22Rv1 (cell line): ENCODE measurements around the gene TCF4.

Experiments used
- CTCF ChIP-seq: fragments of 450-650 bp; IDR thresholded peaks from 2 replicates; pipeline ENCODE4 v1.5.1; 2017; ENCODE audit warnings: mild to moderate bottlenecking
- ZFX ChIP-seq: fragments of 450-650 bp; IDR thresholded peaks from 2 replicates; pipeline ENCODE4 v1.6.1; 2017; ENCODE audit warnings: antibody characterized with exemption, borderline replicate concordance

DNA sequence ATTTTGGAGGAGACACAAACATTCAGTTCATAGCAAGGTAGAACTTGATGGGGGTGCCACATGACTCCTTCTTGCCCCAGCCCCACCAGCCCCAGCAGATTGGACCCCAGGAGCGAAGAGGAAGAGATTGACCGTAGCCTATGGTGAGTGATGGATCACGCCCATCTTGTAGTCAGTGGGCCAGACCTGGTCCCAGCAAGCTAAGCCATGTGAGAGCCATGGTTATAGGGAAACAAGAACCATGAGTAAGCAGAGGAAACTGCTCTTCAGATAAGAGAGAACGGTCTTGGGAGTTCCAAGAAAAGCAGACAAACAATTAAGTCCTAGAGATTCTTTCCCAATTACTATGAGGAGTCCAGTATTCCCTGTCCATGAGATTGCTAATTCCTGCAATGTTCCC, 4.6 kb upstream of the TCF4 start:
- TF ChIP-seq CTCF (no peak), ZFX (no peak)
